ENCODE results near the gene PCSK5.

The PCSK5 gene

GRCh38 chr9:76138360-76138759 lies 247.9 kb downstream of the PCSK5 start:
- DNase-seq (ENCODE audit: low spot score), result no peak

- DNase-seq (ENCODE audit: low spot score), result no peak
Observed at GRCh38 chr9:76143834-76144233, 253.4 kb downstream of the PCSK5 start.

- no peak for DNase-seq (ENCODE audit: low spot score)
Observed at GRCh38 chr9:76150013-76150412, 259.5 kb downstream of the PCSK5 start.

GRCh38 chr9:76151267-76151666 lies 260.8 kb downstream of the PCSK5 start:
- DNase-seq (ENCODE audit: low spot score), result no peak

- DNase-seq (ENCODE audit: low spot score), result no peak
Observed at GRCh38 chr9:76153339-76153738, 262.9 kb downstream of the PCSK5 start.

GRCh38 chr9:76153902-76154629 lies 263.6 kb downstream of the PCSK5 start:
- no peak for DNase-seq (ENCODE audit: low spot score)

GRCh38 chr9:76155361-76155760 lies 264.9 kb downstream of the PCSK5 start:
- DNase-seq (ENCODE audit: low spot score), result no peak

GRCh38 chr9:76158713-76159112 lies 268.2 kb downstream of the PCSK5 start:
- no peak for DNase-seq (ENCODE audit: low spot score)

GRCh38 chr9:76159293-76159926 lies 268.9 kb downstream of the PCSK5 start:
- DNase-seq (ENCODE audit: low spot score), result no peak

GRCh38 chr9:76161106-76161505 lies 270.6 kb downstream of the PCSK5 start:
- DNase-seq (ENCODE audit: low spot score), result no peak

GRCh38 chr9:76161541-76161940 lies 271.1 kb downstream of the PCSK5 start:
- DNase-seq (ENCODE audit: low spot score), result no peak

- DNase-seq (ENCODE audit: low spot score), result no peak
Observed at GRCh38 chr9:76162086-76162730, 271.7 kb downstream of the PCSK5 start.

GRCh38 chr9:76162751-76163500 lies 272.5 kb downstream of the PCSK5 start:
- DNase-seq (ENCODE audit: low spot score), result no peak

- no peak for DNase-seq (ENCODE audit: low spot score)
Observed at GRCh38 chr9:76166526-76166925, 276.1 kb downstream of the PCSK5 start.

- no peak for DNase-seq (ENCODE audit: low spot score)
Observed at GRCh38 chr9:76176171-76176570, 285.7 kb downstream of the PCSK5 start.

- no peak for DNase-seq (ENCODE audit: low spot score)
Observed at GRCh38 chr9:76177931-76178330, 287.5 kb downstream of the PCSK5 start.

- DNase-seq (ENCODE audit: low spot score), result no peak
Observed at GRCh38 chr9:76180541-76180940, 290.1 kb downstream of the PCSK5 start.

- peak; percentile 74 for DNase-seq (ENCODE audit: low spot score)
Observed at GRCh38 chr9:76181020-76181641, 290.7 kb downstream of the PCSK5 start.

GRCh38 chr9:76181781-76182180 lies 291.3 kb downstream of the PCSK5 start:
- no peak for DNase-seq (ENCODE audit: low spot score)

GRCh38 chr9:76185432-76185831 lies 295.0 kb downstream of the PCSK5 start:
- no peak for DNase-seq (ENCODE audit: low spot score)

- DNase-seq (ENCODE audit: low spot score), result no peak
Observed at GRCh38 chr9:76188286-76188685, 297.8 kb downstream of the PCSK5 start.

GRCh38 chr9:76188905-76189304 lies 298.4 kb downstream of the PCSK5 start:
- DNase-seq (ENCODE audit: low spot score), result no peak

Data from kidney capillary endothelial cell (primary cell).